Measurements from ENCODE around the gene OSBP2.

The OSBP2 gene

DNA sequence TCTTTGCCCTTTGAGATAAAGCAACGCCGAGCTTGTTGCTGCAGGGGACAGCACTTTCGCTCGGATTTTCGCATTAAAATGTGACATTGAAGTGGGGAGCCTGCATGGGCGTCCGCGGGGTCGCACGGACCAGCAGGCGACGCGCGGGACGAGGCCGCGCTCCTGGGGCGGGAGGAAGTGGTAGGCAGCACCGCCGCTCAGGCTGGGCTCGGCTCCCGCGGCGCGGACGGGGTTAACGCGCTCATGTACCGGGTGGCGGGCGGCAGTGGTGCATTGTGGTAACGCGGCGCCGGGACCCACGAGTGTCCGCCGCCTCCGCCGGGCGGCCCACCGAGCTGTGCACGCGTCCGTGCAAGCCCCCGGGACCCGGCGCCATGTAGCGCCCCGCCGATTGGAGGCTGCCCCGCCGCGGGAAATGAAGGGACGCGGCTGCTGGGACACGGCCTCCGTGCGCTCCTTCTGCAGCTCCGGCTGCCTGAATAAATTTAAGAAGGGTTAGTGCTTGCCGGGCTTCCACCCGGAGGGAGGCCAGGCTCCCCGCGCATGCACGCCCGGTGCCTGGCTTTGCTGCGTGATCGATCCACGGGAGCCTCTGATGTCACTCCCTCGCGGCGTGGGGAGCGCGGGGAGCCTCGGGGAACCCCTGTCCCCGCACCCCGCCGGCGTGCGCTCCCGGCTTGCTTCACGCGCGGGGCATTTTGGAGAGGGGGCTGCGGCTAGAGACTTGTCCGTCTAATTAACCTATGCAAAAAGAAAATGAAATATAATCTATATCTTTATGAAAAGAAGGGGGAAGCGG is 127.7 kb downstream of the OSBP2 start:
- Histone ChIP-seq H3K36me3 (no peaks in the 10 kb centered on the region), H3K4me3 (ENCODE audit: low read depth, low read length) (peak overlapping the region; percentile 41), H3K4me1 (no peaks in the 10 kb centered on the region), H3K9me3 (no peaks in the 10 kb centered on the region), H3K27me3 (peaks cover 26% of the 10 kb centered on the region)
- peak; percentile 34 for DNase-seq
- TF ChIP-seq, protein P1, sequence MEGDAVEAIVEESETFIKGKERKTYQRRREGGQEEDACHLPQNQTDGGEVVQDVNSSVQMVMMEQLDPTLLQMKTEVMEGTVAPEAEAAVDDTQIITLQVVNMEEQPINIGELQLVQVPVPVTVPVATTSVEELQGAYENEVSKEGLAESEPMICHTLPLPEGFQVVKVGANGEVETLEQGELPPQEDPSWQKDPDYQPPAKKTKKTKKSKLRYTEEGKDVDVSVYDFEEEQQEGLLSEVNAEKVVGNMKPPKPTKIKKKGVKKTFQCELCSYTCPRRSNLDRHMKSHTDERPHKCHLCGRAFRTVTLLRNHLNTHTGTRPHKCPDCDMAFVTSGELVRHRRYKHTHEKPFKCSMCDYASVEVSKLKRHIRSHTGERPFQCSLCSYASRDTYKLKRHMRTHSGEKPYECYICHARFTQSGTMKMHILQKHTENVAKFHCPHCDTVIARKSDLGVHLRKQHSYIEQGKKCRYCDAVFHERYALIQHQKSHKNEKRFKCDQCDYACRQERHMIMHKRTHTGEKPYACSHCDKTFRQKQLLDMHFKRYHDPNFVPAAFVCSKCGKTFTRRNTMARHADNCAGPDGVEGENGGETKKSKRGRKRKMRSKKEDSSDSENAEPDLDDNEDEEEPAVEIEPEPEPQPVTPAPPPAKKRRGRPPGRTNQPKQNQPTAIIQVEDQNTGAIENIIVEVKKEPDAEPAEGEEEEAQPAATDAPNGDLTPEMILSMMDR (IDR thresholded peaks at IDR 0.05; ENCODE audit: low read depth, low read length): no peak

DNA sequence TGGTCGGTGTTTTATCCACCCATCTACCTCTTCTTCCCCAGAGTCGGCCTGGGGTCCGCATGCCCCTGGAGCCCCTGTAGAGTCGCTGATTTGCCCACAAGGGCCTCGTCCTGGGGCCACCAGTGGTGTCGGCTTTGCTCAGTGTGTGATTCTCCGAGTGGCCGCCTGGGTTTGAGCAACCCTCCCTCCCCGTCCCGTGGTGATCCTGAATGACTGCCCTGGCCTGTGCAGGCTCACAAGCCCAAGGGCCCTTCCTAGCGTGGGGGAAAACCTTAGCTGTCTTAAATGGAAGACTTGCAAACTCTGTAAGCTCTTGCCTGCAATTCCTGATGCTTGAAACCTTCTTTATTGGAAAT is 128.3 kb downstream of the OSBP2 start:
- H3K4me1 ChIP-seq: no peaks in the 10 kb centered on the region
- TF ChIP-seq, protein P1 (IDR thresholded peaks at IDR 0.05; ENCODE audit: low read depth, low read length): no peak
- no peaks in the 10 kb centered on the region for H3K9me3 ChIP-seq
- DNase-seq: no peak
- H3K27me3 ChIP-seq: peaks cover 26% of the 10 kb centered on the region
- no peak overlapping the region for H3K4me3 ChIP-seq (ENCODE audit: low read depth, low read length)
- H3K36me3 ChIP-seq: no peaks in the 10 kb centered on the region

DNA sequence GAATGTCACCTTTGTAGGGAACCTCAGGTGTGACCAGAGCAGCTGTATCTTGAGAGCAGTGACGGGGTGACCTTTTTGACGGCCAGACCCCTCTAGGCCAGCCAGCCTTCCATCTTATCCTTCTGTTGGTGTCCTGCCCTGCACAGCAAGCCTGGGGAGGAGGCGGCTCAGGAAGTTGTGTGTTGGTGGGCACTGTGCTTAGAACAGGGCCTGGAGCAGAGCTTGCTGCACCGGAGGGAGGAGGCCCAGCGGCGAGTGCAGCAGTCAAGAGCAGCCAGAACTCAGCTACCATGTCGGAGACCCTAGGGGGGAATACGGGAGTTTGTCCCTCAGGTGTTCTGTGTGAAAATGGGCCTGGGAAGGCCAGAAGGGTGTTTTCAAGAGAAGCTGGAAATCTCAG is 129.4 kb downstream of the OSBP2 start:
- Histone ChIP-seq H3K4me1 (no peaks in the 10 kb centered on the region), H3K9me3 (no peaks in the 10 kb centered on the region), H3K27me3 (peaks cover 26% of the 10 kb centered on the region)

DNA sequence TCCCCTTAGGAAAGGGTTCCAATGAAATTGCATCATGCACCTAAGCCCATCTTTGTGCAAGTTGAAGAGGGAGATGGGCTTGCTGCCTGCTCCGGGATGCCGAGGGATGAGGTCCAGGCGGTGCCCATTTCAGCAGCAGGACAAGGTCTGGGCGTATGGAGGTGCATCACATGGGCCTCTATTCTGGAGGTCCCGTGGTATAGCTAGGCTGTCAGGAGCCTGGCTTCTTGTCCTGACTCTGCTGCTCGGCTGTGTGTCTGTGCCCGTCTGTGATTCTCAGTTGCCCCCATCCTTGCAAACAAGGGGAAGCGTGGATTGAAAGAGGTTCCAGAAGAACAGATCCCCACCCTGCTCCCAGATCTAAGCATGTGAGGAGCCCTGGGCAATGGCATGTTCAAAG is 130.0 kb downstream of the OSBP2 start:
- Histone ChIP-seq H3K4me1 (no peaks in the 10 kb centered on the region), H3K36me3 (no peaks in the 10 kb centered on the region), H3K27me3 (peaks cover 26% of the 10 kb centered on the region), H3K4me3 (ENCODE audit: low read depth, low read length) (no peak overlapping the region), H3K9me3 (no peaks in the 10 kb centered on the region)
- DNase-seq: no peak
- TF ChIP-seq, protein P1 (IDR thresholded peaks at IDR 0.05; ENCODE audit: low read depth, low read length): no peak

More for the DNA sequence above, 129.4 kb downstream of the OSBP2 start:
- Histone ChIP-seq H3K4me3 (ENCODE audit: low read depth, low read length) (no peak overlapping the region), H3K36me3 (no peaks in the 10 kb centered on the region)
- TF ChIP-seq, protein P1 (IDR thresholded peaks at IDR 0.05; ENCODE audit: low read depth, low read length): no peak
- DNase-seq: no peak

DNA sequence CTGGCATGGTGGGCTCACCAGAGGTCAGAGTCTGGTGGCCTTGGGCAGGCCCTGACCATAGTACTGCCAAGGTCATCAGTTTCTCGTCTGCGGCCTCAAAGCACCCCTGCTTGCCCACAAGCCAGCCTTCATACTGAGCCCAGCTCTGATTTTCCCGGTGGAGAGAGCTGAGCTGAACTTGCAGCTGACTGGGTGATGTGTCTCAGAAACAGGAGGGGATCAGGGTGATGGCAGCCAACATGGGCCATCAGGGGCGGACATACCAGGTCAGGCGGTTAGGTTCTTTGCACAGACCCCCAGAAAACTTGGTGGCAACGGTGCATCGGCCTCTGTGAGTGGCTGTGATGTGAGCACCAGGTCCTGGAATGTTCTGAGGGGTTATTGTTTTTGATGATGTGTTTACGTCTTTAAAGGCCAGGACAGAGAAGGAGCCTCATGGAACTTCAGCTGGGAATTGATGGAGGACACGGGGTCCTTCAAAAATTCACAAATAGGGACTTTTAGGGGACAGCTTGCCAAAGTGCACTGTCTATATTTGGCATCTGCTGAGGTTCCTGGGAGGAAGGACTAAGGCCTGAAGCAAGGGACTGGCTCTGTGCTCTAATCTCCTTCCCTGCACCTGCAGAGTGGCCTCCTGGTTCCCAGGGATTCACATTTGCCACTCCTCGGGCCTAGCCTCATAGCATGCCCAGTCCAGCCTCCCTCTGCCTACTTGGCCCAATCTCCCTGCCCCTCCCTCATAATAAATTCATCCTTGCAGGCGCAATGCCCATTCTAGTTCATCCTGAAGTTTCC is 131.2 kb downstream of the OSBP2 start:
- no peaks in the 10 kb centered on the region for H3K36me3 ChIP-seq
- H3K27me3 ChIP-seq: peaks cover 25% of the 10 kb centered on the region
- DNase-seq: no peak
- no peaks in the 10 kb centered on the region for H3K9me3 ChIP-seq
- no peak overlapping the region for H3K4me3 ChIP-seq (ENCODE audit: low read depth, low read length)
- no peaks in the 10 kb centered on the region for H3K4me1 ChIP-seq
- TF ChIP-seq, protein P1 (IDR thresholded peaks at IDR 0.05; ENCODE audit: low read depth, low read length): no peak
